ENCODE results near the gene LRRIQ3. TPM values are rescaled to one million over a fixed set of nuclear protein-coding genes. Genes with fewer than 3 reads are reported as not detected.

Gene LRRIQ3
- total RNA-seq (2012; rRNA removed) (1.8 and 3.1 TPM in 2 replicates), polyA plus RNA-seq (2012; rRNA removed) (0.67 and 1.2 TPM in 2 replicates), Bru-seq, nascent RNA (percentile 22 among the genes with signal in this experiment), BruChase-seq, experiment 1, labeled RNA remaining after a 6-hour chase (percentile 28 among the genes with signal in this experiment), BruChase-seq, experiment 2, labeled RNA remaining after a 2-hour chase (percentile 30 among the genes with signal in this experiment)
- polyA plus RNA-seq (2012; cell fraction: cytosol; rRNA removed): 0.05 and 0.27 TPM in 2 replicates
- 0.08 and 0.46 TPM in 2 replicates for polyA plus RNA-seq (2012; cell fraction: nucleus; rRNA removed; ENCODE audit: low replicate concordance)
- long read RNA-seq, partial matches to known transcripts: 1 of 5 reads
- long read RNA-seq, other reads (novel, unspliced or antisense): 3 of 5 reads

- dilution Hi-C loops (cut with HindIII; ENCODE audit: low sequenced_read_pairs, unreplicated experiment) (no loop called here), in situ Hi-C loops (cut with MboI; ENCODE audit: low sequenced_read_pairs) (loop anchor here (25.0 kb wide), 1 partner anchor 539 kb away; the partner anchor contains the start of genes CRYZ and TYW3), intact Hi-C loops (cut with micrococcal nuclease) (loop anchor here (2.0 kb wide), 1 partner anchor 37 kb away; no protein-coding TSS in a partner anchor)
- peak within 1 kb of the TSS; percentile 85 for H2BK5ac ChIP-seq (ENCODE audit: low read depth, low read length, poor library complexity, severe bottlenecking)
- H2BK15ac ChIP-seq (ENCODE audit: low read depth, low read length): peak within 1 kb of the TSS; percentile 69; the same call in 1 of the 3 replicates
- peak within 1 kb of the TSS; percentile 45 to 100 for H4K8ac ChIP-seq (ENCODE audit: low read depth in 2 of 2, low read length in 2 of 2)
- no peaks in the 10 kb centered on the region for H3K9me3 ChIP-seq (ENCODE audit: control insufficient read depth, insufficient read depth, low read length)
- peak within 1 kb of the TSS; percentile 95 for H2AFZ ChIP-seq (replicated peaks; ENCODE audit: low read length, poor library complexity)
- no peaks in the 10 kb centered on the region for H3K4me1 ChIP-seq (ENCODE audit: control insufficient read depth, insufficient read depth, low read length)
- H2AK5ac ChIP-seq (ENCODE audit: low read depth, low read length): no peak within 1 kb of the TSS
- H3K23ac ChIP-seq (ENCODE audit: low read depth, low read length): peak within 1 kb of the TSS; percentile 99
- DNase-seq: peak; percentile 94
- H3K56ac ChIP-seq (ENCODE audit: extremely low read depth, insufficient read depth, low read length): peak within 1 kb of the TSS; percentile 96
- H2BK120ac ChIP-seq (ENCODE audit: low read depth, low read length): peak within 1 kb of the TSS; percentile 70
- H3K27me3 ChIP-seq (ENCODE audit: control insufficient read depth, insufficient read depth, low read length): no peaks in the 10 kb centered on the region
- peak within 1 kb of the TSS; percentile 84 for H4K91ac ChIP-seq (ENCODE audit: insufficient read depth, low read depth, low read length)
- H3K36me3 ChIP-seq (ENCODE audit: control insufficient read depth, insufficient read depth, low read length): peaks cover 1% of the 10 kb centered on the region; the same call in 1 of the 2 replicates
- POLR2A ChIA-PET (ENCODE audit: unreplicated experiment): no interaction called here
- BruUV-seq (replicated peaks): no TSS peak
- ATAC-seq (ENCODE audit: low read depth): peak; percentile 98
- WGBS, 2 experiments (ENCODE audit: extremely low coverage in 2 of 2, insufficient read length in 1 of 2): 4% methylated on average over 13 of the region's 41 CpGs; no CpG with 5 or more reads in 1 of the 2 experiments
- CTCF ChIA-PET: interaction anchor here (0.6 kb wide), 1 partner anchor 388 kb away, joined by 3 read pairs; no protein-coding TSS in a partner anchor
- H4K5ac ChIP-seq (ENCODE audit: low read depth, low read length): peak within 1 kb of the TSS; percentile 79
- peak within 1 kb of the TSS; percentile 95 for H3K9ac ChIP-seq (ENCODE audit: low read depth, low read length)
- H3K79me1 ChIP-seq (ENCODE audit: low read depth in 1 of 2, low read length in 2 of 2): peaks cover 2 to 5% of the 10 kb centered on the region in 2 experiments; a peak in 2 of 4 replicates
- peak within 1 kb of the TSS; percentile 99 for H3K14ac ChIP-seq (replicated peaks; ENCODE audit: low read depth, low read length)
- peak within 1 kb of the TSS; percentile 90 for H3K4ac ChIP-seq (ENCODE audit: low read depth, low read length)
- H3K27ac ChIP-seq (ENCODE audit: insufficient read depth, low read length): peak within 1 kb of the TSS; percentile 84
- no peaks in the 10 kb centered on the region; the same call in 1 of the 2 replicates for H3K9me1 ChIP-seq (ENCODE audit: insufficient read depth, low read length)
- H4K20me1 ChIP-seq (ENCODE audit: insufficient read depth, low read length): no peaks in the 10 kb centered on the region
- peak within 1 kb of the TSS; percentile 64 for H3K4me3 ChIP-seq (ENCODE audit: insufficient read depth, low read depth, low read length)
- 0 out of 2 replicates have a peak within 1 kb of the TSS, but pooled peaks have one; percentile 50 for H2BK20ac ChIP-seq (ENCODE audit: low read depth, low read length)
- H3K18ac ChIP-seq (ENCODE audit: low read depth, low read length): peak within 1 kb of the TSS; percentile 80
- peak within 1 kb of the TSS; percentile 82 for H2AK9ac ChIP-seq (replicated peaks; ENCODE audit: low read depth, low read length, poor library complexity)
- peak within 1 kb of the TSS; percentile 66 for H3K4me2 ChIP-seq (ENCODE audit: low read depth, low read length)
- TF ChIP-seq NFE2L2 (IDR thresholded peaks at IDR 0.05; ENCODE audit: low read depth, low read length): peak; percentile 16; the same call in 1 of the 2 replicates
- no peak for TF ChIP-seq CHD1 (IDR thresholded peaks at IDR 0.05; ENCODE audit: low read depth, low read length)
- peak; percentile 95 for TF ChIP-seq MXI1 (IDR thresholded peaks at IDR 0.05; ENCODE audit: borderline replicate concordance, low read depth, low read length)
- peak; percentile 14; the same call in 1 of the 2 replicates for TF ChIP-seq USF2 (IDR thresholded peaks at IDR 0.05; ENCODE audit: low read depth, low read length)
- TF ChIP-seq ELK1 (IDR thresholded peaks at IDR 0.05; ENCODE audit: borderline replicate concordance, low read depth, low read length): no peak
- no peak for TF ChIP-seq CEBPB (IDR thresholded peaks at IDR 0.05; ENCODE audit: low read depth, low read length)
- no peak for TF ChIP-seq SMC3 (IDR thresholded peaks at IDR 0.05; ENCODE audit: low read depth, low read length)
- no peak for TF ChIP-seq BHLHE40 (IDR thresholded peaks at IDR 0.05; ENCODE audit: low read depth, low read length)
- TF ChIP-seq POLR2A (IDR thresholded peaks at IDR 0.05; ENCODE audit: low read depth, low read length): peak; percentile 84
- TF ChIP-seq MAFK (IDR thresholded peaks at IDR 0.05; ENCODE audit: low read depth, low read length): no peak; the same call in 1 of the 2 replicates
- peak; percentile 83; the same call in 1 of the 2 replicates for TF ChIP-seq MAZ (IDR thresholded peaks at IDR 0.05; ENCODE audit: borderline replicate concordance, low read depth, low read length)
- TF ChIP-seq RAD21 (IDR thresholded peaks at IDR 0.05; ENCODE audit: low read length): no peak
Measured at GRCh38 chr1:74197657-74198552, at the start of gene LRRIQ3, which contains the start of gene FPGT. TSS of gene LRRIQ3 (minus strand) at chr1:74198176. CDS start at chr1:74183684, 14,492 bp downstream. TSS of gene FPGT (plus strand) at chr1:74198242. CDS start at chr1:74198279, 37 bp downstream.
